GM21619 (cell line): ENCODE data around the gene RUNX1.

Experiments used
- ATAC-seq: cut with Tn5 transposase; IDR thresholded peaks from one replicate; pipeline ENCODE4 v1.9.1; 2021; ENCODE audit not compliant: unreplicated experiment

Gene RUNX1

DNA sequence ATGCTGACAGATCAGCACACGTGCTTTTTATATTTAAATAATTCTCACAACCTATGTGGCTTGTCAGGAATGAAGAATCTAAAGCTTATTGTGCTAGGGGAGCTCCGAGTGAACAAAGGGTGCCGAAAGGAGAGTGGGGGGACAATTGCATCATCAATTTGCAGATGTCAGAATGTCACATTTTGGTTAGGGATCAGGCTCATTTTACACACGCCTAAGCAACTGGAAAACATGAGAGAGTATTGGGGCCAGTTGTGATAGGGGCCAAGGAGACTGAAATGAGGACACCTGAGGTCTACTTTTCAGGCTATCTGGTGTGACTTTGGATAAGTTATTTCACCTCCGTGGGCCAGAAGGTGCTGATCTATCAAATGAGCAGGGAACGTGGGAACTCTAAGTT is 31.8 kb downstream of the RUNX1 start:
- no peak for ATAC-seq

DNA sequence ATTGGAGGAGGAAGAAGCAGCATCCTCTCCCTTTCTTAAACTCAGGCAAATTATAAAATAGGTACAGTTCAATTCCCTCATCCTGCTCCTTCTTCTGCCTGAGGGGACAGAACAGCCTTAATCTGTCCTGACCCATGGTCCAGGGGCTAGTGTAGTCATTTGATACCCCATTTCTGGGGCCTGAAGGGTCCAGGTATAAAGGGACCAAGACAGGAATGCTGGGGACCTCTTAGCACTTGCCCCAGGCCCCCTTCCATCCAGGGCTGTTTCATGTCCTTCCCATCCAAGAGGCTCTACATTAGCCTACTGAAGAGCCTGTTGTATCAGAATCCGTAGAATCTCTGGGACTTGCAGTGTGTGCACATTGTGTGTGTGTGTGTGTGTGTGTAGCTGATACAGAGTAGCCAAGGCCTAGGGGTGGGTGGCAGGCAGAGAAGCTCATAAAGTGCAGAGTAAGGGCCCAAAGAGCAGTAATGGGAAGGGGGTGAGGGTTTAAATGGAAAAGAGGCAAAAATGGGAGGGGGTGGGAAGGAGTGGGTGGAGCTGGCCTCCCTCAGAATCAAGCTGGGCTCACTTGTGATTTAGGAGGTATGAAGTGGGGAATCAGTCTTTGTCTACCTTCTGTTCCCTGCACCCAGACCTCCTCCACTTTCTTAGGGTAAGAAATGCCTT is 32.4 kb downstream of the RUNX1 start:
- no peak for ATAC-seq

DNA sequence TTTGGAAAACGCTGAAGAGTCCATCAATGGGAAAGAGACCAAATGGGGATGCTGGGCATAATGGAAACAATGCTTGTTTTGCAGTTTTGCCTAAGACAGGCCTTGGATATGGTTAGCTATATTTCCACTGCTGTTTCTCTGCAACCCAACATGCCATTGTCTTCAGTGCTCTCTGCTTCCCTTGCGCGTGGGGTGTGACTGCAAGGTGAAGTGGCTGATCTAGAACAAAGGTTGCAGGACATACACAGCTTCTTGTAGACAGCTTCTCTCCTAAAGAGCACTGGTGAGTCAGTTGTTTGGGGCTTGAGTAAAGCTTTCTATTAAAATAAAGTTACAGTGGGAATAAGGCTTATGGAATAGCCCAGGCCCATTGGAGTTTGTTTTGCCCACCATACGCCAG is 33.0 kb downstream of the RUNX1 start:
- ATAC-seq: no peak

- no peak for ATAC-seq
These were observed 33.6 kb downstream of the RUNX1 start for GRCh38 chr21:35015435-35016024.

GRCh38 chr21:35014302-35015041 is 34.6 kb downstream of the RUNX1 start:
- ATAC-seq: no peak

- ATAC-seq: no peak
These were observed 37.4 kb downstream of the RUNX1 start for GRCh38 chr21:35011681-35012080.

- ATAC-seq: no peak
These were observed 38.7 kb downstream of the RUNX1 start for GRCh38 chr21:35010447-35010846.

- ATAC-seq: no peak
These were observed 41.8 kb downstream of the RUNX1 start for GRCh38 chr21:35007348-35007747.

DNA sequence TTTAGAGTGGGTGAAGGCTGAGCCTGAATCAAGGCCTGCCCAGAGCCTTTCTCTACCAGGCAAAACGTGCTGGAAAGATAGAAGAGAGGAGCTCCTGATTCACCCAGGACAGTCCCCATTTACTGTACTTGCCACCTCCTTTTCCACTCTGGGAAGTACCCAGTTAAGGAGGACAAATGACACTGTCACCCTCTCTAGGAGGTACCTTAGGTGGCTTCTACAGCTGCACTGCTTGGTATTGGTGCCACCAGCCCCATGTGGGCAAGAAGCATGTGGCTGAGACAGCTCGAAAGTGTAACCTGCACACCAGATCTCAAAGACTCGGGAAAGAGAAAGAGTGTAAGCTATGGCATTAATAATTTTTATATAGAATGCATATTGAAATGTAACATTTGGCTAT is 42.3 kb downstream of the RUNX1 start:
- ATAC-seq: no peak

DNA sequence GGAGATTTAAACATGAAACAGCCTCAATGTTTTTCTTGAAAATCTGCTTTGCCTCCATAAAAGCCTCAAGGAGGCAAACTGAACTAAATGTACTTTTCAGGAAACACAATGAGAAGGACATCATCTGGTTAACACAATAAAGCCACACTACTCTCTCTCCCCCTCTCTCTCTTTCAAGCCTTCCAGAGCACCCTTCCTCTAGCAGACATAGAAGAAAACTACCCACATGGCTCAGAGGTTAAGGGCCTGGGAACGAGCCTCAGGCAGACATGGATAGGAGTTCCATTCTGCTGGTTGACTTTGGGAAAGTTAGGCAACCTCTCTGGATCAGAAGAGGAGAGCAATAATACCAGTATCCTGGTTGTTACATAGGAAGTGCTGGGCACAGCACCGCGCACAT is 42.9 kb downstream of the RUNX1 start:
- ATAC-seq: no peak

- ATAC-seq: no peak
These were observed 43.4 kb downstream of the RUNX1 start for GRCh38 chr21:35005560-35006224.

GRCh38 chr21:35005077-35005476 is 44.0 kb downstream of the RUNX1 start:
- ATAC-seq: no peak

DNA sequence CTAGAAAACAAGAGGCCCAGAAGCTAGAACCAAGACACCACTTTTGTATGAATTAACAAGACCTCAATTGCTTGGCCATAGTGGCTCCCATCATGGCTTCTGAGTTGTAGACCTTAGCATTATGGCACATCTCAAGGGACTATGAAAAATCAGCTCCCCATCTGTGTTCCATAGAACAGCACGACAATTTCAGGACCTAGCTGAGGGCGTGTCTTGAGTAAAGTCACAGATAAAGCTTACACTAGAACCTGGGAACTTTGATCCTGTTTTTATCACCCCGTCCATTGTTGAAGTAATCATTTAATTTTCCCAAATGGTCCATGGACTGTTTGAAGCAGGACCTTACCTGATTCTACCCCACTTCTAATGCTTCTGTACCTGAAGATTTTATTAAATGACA is 44.8 kb downstream of the RUNX1 start:
- ATAC-seq: no peak

DNA sequence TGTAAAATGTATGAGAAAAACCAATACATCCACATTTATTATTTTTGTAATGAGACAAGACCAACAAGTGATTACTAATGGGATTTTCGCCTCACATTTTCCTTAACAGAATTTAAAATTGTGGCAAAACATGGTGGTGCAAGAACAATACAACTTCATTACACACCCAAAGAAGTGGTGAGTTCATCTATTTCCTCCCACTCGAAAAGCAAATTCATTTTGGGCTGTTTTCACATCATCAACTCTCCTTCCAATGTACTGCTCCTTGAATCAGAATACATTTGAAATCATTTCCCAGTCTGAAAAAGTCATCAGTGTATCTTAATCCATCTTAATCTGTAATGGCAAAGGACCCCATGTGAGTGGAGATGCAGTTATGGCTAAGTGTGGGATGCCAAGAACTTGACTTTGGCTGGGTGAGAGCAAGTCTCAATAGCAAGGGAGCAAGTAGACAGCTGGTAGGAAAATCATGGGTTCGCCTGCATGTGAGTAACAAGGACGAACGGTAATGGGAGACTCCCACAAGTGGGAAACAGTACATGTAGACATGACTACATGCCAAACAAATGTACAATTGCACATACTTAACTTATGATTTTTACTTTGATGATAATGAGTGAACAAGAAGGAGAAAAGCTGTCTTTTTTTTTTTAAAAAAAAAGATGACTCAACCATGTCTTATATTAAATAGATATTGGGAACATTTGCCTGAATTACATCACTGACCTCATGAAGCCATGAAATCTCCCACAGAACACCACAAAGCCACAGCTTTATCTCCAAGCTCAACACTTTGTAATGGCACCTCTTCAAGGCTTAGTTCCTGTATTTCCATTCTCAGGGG is 46.0 kb downstream of the RUNX1 start:
- ATAC-seq: no peak

GRCh38 chr21:34999397-34999941 is 49.6 kb downstream of the RUNX1 start:
- no peak for ATAC-seq

DNA sequence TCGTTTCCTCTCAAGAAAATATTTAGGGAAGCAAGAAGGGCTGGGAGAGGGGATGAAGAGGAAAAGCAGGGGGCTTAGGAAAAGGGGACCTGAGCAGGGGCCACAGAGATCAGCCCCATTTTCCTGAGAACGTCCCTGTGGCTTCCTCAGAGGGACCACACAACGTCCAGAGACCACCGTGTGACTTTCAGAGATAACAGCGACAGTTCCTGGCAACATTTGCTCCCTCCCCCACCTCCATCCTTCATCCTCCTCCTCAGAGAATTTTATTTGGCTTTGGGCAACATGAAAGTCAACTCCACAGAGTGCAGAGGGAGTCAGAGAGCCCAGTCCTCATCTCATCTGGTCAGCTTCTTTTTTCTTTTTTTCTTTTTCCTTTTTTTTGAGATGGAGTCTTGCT is 50.9 kb downstream of the RUNX1 start:
- ATAC-seq: no peak

DNA sequence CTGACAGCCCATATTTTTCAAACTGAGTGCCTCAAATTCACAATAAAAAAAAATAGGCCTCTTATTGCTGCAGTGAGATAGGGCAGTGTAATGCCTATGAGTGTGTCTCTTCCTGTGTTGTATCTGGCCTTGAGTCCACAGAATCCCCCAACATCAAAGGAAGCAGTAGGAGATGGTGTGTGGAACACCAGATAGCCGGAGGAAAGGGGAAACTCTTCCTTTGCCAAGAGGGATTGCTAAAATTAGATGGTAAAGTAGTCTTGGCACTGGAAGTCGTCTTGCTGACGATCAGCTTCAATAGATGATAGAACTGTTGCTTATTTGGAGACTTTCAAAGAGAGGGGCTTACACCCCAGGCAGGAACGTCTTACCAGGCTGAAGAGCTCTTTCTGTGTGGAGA is 51.8 kb downstream of the RUNX1 start:
- ATAC-seq: no peak

GRCh38 chr21:34996304-34997101 is 52.6 kb downstream of the RUNX1 start:
- ATAC-seq: no peak

DNA sequence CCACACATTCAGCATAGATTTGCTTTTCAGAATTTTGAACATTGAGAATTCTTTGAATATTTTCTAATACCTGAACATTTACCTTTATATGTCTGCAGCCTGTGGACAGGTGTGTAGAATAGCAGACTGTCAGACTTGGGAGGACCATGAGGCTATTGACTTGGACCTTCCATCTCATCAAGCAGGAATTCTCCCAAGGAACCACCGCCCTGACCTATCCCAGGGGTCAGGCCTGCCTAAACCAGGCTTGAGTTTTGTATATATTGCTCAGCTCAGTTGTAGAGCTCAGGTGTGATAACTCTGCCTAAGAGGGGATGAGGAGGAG is 53.2 kb downstream of the RUNX1 start:
- no peak for ATAC-seq
